Activated CD4-positive, alpha-beta T cell treated with anti-CD3 and anti-CD28 coated beads, Interleukin-2, amount 10 ng/mL, durations not matched to agents 24 days and 14 days (primary cell): ENCODE results near the gene PYGO1. TPM values are rescaled to one million over a fixed set of nuclear protein-coding genes. Genes with fewer than 3 reads are reported as not detected.

Source experiments
- DNase-seq: peaks from one replicate; pipeline ENCODE4 v3.0.0; 2022
- H3K27ac Mint-ChIP-seq: one replicate; pipeline ENCODE4 v1.8.0; 2022; ENCODE audit warnings: mild to moderate bottlenecking, mixed read lengths
- H3K27me3 Mint-ChIP-seq: one replicate; pipeline ENCODE4 v1.8.0; 2022; ENCODE audit warnings: mixed read lengths
- H3K36me3 Mint-ChIP-seq: one replicate; pipeline ENCODE4 v1.8.0; 2022; ENCODE audit warnings: low read depth, mild to moderate bottlenecking, mixed read lengths
- H3K4me1 Mint-ChIP-seq: one replicate; pipeline ENCODE4 v1.8.0; 2021; ENCODE audit warnings: mixed read lengths
- H3K4me3 Mint-ChIP-seq: one replicate; pipeline ENCODE4 v1.8.0; 2022; ENCODE audit warnings: mild to moderate bottlenecking, moderate library complexity, mixed read lengths
- H3K9me3 Mint-ChIP-seq: one replicate; pipeline ENCODE4 v1.8.0; 2021; ENCODE audit warnings: mixed read lengths
- intact Hi-C: fragments of 100-400 bp; cut with micrococcal nuclease; formaldehyde crosslinking; loops from one replicate; pipeline ENCODE4 v1.15.1; 2023
- total RNA-seq: library from RNA; stranded (reverse); gene quantifications from 2 replicates; pipeline ENCODE4 v1.2.3, GENCODE V29; 2022

PYGO1 gene
- not detected in 2 replicates for total RNA-seq

GRCh38 chr15:55588070-55588814 lies at the start of gene PYGO1:
Gene PYGO1, minus strand, starts transcription at chr15:55588345. Its CDS starts 462 bp downstream, at chr15:55587883.
- intact Hi-C loops, result no loop called here
- peaks cover 49% of the 10 kb centered on the region for H3K27me3 Mint-ChIP-seq
- H3K4me3 Mint-ChIP-seq, result peak within 1 kb of the TSS; percentile 70
- H3K4me1 Mint-ChIP-seq, result peaks cover 2% of the 10 kb centered on the region
- H3K36me3 Mint-ChIP-seq, result no peaks in the 10 kb centered on the region
- H3K27ac Mint-ChIP-seq, result no peak within 1 kb of the TSS
- H3K9me3 Mint-ChIP-seq, result peaks cover 4% of the 10 kb centered on the region
- DNase-seq, result peak; percentile 76

GRCh38 chr15:55637086-55637485 lies 48.9 kb upstream of the PYGO1 start:
- Mint-ChIP-seq H3K4me3 (no peak overlapping the region), H3K36me3 (no peaks in the 10 kb centered on the region), H3K9me3 (no peaks in the 10 kb centered on the region), H3K4me1 (no peaks in the 10 kb centered on the region), H3K27ac (no peak overlapping the region), H3K27me3 (peaks cover 17% of the 10 kb centered on the region)
- intact Hi-C loops, result no loop called here
- DNase-seq, result no peak

- no peaks in the 10 kb centered on the region for H3K4me1 Mint-ChIP-seq
- no peak overlapping the region for H3K27ac Mint-ChIP-seq
- no peak for DNase-seq
- H3K27me3 Mint-ChIP-seq, result peaks cover 15% of the 10 kb centered on the region
- intact Hi-C loops, result no loop called here
- no peaks in the 10 kb centered on the region for H3K36me3 Mint-ChIP-seq
- no peak overlapping the region for H3K4me3 Mint-ChIP-seq
- H3K9me3 Mint-ChIP-seq, result no peaks in the 10 kb centered on the region
Observed at GRCh38 chr15:55633731-55634130, 45.6 kb upstream of the PYGO1 start.

GRCh38 chr15:55632434-55632833 lies 44.3 kb upstream of the PYGO1 start:
- Mint-ChIP-seq H3K36me3 (no peaks in the 10 kb centered on the region), H3K9me3 (no peaks in the 10 kb centered on the region), H3K4me1 (no peaks in the 10 kb centered on the region), H3K27me3 (peaks cover 12% of the 10 kb centered on the region), H3K27ac (no peak overlapping the region), H3K4me3 (no peak overlapping the region)
- no peak for DNase-seq
- intact Hi-C loops, result no loop called here

GRCh38 chr15:55630858-55631257 lies 42.7 kb upstream of the PYGO1 start:
- Mint-ChIP-seq H3K27ac (no peak overlapping the region), H3K9me3 (no peaks in the 10 kb centered on the region), H3K36me3 (no peaks in the 10 kb centered on the region), H3K4me3 (no peak overlapping the region), H3K4me1 (no peaks in the 10 kb centered on the region), H3K27me3 (peaks cover 12% of the 10 kb centered on the region)
- intact Hi-C loops, result no loop called here
- DNase-seq, result no peak

GRCh38 chr15:55628369-55628730 lies 40.2 kb upstream of the PYGO1 start:
- no peaks in the 10 kb centered on the region for H3K4me1 Mint-ChIP-seq

GRCh38 chr15:55627730-55628368 lies 39.7 kb upstream of the PYGO1 start:
- Mint-ChIP-seq H3K4me1 (no peaks in the 10 kb centered on the region), H3K9me3 (no peaks in the 10 kb centered on the region), H3K4me3 (no peak overlapping the region), H3K27me3 (peaks cover 12% of the 10 kb centered on the region), H3K36me3 (no peaks in the 10 kb centered on the region), H3K27ac (no peak overlapping the region)
- no peak for DNase-seq
- intact Hi-C loops, result no loop called here

More at GRCh38 chr15:55628369-55628730, 40.2 kb upstream of the PYGO1 start:
- intact Hi-C loops, result no loop called here
- Mint-ChIP-seq H3K27ac (no peak overlapping the region), H3K4me3 (no peak overlapping the region), H3K9me3 (no peaks in the 10 kb centered on the region), H3K27me3 (peaks cover 12% of the 10 kb centered on the region), H3K36me3 (no peaks in the 10 kb centered on the region)
- DNase-seq, result no peak

GRCh38 chr15:55619783-55620182 lies 31.6 kb upstream of the PYGO1 start:
- Mint-ChIP-seq H3K4me3 (no peak overlapping the region), H3K36me3 (no peaks in the 10 kb centered on the region), H3K27ac (no peak overlapping the region), H3K27me3 (peaks cover 24% of the 10 kb centered on the region), H3K9me3 (no peaks in the 10 kb centered on the region), H3K4me1 (no peaks in the 10 kb centered on the region)
- DNase-seq, result no peak
- intact Hi-C loops, result no loop called here

GRCh38 chr15:55618387-55618786 lies 30.2 kb upstream of the PYGO1 start:
- no peaks in the 10 kb centered on the region for H3K9me3 Mint-ChIP-seq
- H3K27ac Mint-ChIP-seq, result no peak overlapping the region
- no peak overlapping the region for H3K4me3 Mint-ChIP-seq
- H3K27me3 Mint-ChIP-seq, result peaks cover 32% of the 10 kb centered on the region
- no peaks in the 10 kb centered on the region for H3K36me3 Mint-ChIP-seq
- H3K4me1 Mint-ChIP-seq, result no peaks in the 10 kb centered on the region
- intact Hi-C loops, result no loop called here
- no peak for DNase-seq

- H3K9me3 Mint-ChIP-seq, result no peaks in the 10 kb centered on the region
- intact Hi-C loops, result no loop called here
Observed at GRCh38 chr15:55615445-55615844, 27.3 kb upstream of the PYGO1 start.

GRCh38 chr15:55613727-55614126 lies 25.6 kb upstream of the PYGO1 start:
- Mint-ChIP-seq H3K4me1 (no peaks in the 10 kb centered on the region), H3K27me3 (peaks cover 27% of the 10 kb centered on the region), H3K9me3 (no peaks in the 10 kb centered on the region), H3K4me3 (no peak overlapping the region), H3K36me3 (no peaks in the 10 kb centered on the region), H3K27ac (no peak overlapping the region)
- intact Hi-C loops, result no loop called here
- no peak for DNase-seq

More at GRCh38 chr15:55615445-55615844, 27.3 kb upstream of the PYGO1 start:
- no peak overlapping the region for H3K4me3 Mint-ChIP-seq
- H3K36me3 Mint-ChIP-seq, result no peaks in the 10 kb centered on the region
- no peak for DNase-seq
- peaks cover 33% of the 10 kb centered on the region for H3K27me3 Mint-ChIP-seq
- no peaks in the 10 kb centered on the region for H3K4me1 Mint-ChIP-seq
- H3K27ac Mint-ChIP-seq, result no peak overlapping the region

GRCh38 chr15:55606214-55606613 lies 18.1 kb upstream of the PYGO1 start:
- Mint-ChIP-seq H3K27ac (no peak overlapping the region), H3K4me1 (no peaks in the 10 kb centered on the region), H3K36me3 (no peaks in the 10 kb centered on the region), H3K4me3 (no peak overlapping the region), H3K27me3 (no peaks in the 10 kb centered on the region), H3K9me3 (peaks cover 3% of the 10 kb centered on the region)
- intact Hi-C loops, result no loop called here
- no peak for DNase-seq

GRCh38 chr15:55601374-55601773 lies 13.2 kb upstream of the PYGO1 start:
- H3K36me3 Mint-ChIP-seq, result no peaks in the 10 kb centered on the region
- H3K4me3 Mint-ChIP-seq, result no peak overlapping the region
- intact Hi-C loops, result no loop called here
- H3K27ac Mint-ChIP-seq, result no peak overlapping the region
- no peaks in the 10 kb centered on the region for H3K9me3 Mint-ChIP-seq
- peaks cover 3% of the 10 kb centered on the region for H3K27me3 Mint-ChIP-seq
- H3K4me1 Mint-ChIP-seq, result no peaks in the 10 kb centered on the region
- no peak for DNase-seq

GRCh38 chr15:55599439-55599838 lies 11.3 kb upstream of the PYGO1 start:
- intact Hi-C loops, result no loop called here
- H3K9me3 Mint-ChIP-seq, result no peaks in the 10 kb centered on the region
- H3K27ac Mint-ChIP-seq, result no peak overlapping the region
- no peak overlapping the region for H3K4me3 Mint-ChIP-seq
- no peaks in the 10 kb centered on the region for H3K4me1 Mint-ChIP-seq
- no peak for DNase-seq
- peaks cover 5% of the 10 kb centered on the region for H3K27me3 Mint-ChIP-seq
- no peaks in the 10 kb centered on the region for H3K36me3 Mint-ChIP-seq
